ENCODE measurements around the gene WNT9B. TPM values are rescaled to one million over a fixed set of nuclear protein-coding genes. Genes with fewer than 3 reads are reported as not detected.

The WNT9B gene
- total and polyA plus RNA-seq, 4 donors: 0.08 to 0.14 (median 0.10) TPM; not detected in 1

- H3K27ac ChIP-seq (ENCODE audit: low read depth in 1 of 2, low read length in 2 of 2): no peak overlapping the region
- 75% methylated on average over 14 of the region's 14 CpGs for WGBS
- no peaks in the 10 kb centered on the region for H3K36me3 ChIP-seq (ENCODE audit: control insufficient read depth in 4 of 4, insufficient read depth in 3 of 4, low read depth in 1 of 4, low read length in 3 of 4)
- H3K27me3 ChIP-seq (ENCODE audit: control insufficient read depth in 4 of 4, insufficient read depth in 4 of 4, low read length in 3 of 4): no peaks in the 10 kb centered on the region
- DNase-seq (ENCODE audit: low spot score): no peak
- no peak overlapping the region for H3K4me3 ChIP-seq (ENCODE audit: low read depth in 1 of 3, low read length in 3 of 3)
- no peak overlapping the region for H3K9ac ChIP-seq (ENCODE audit: low read depth in 1 of 2, low read length in 2 of 2)
- no peak for TF ChIP-seq EGR1 (IDR thresholded peaks at IDR 0.05; ENCODE audit: low read depth in 2 of 2)
- TF ChIP-seq RXRA (IDR thresholded peaks at IDR 0.05): no peak
- TF ChIP-seq NR2F2 (IDR thresholded peaks at IDR 0.05): no peak
- no peak for TF ChIP-seq HNF4G (IDR thresholded peaks at IDR 0.05)
- no peak for TF ChIP-seq YY1 (IDR thresholded peaks at IDR 0.05)
- TF ChIP-seq TAF1 (conservative IDR thresholded peaks at IDR 0.05): no peak
- TF ChIP-seq FOXA2 (IDR thresholded peaks at IDR 0.05): no peak
- no peak for TF ChIP-seq HNF4A (conservative IDR thresholded peaks at IDR 0.05)
- no peak for TF ChIP-seq ZBTB33 (IDR thresholded peaks at IDR 0.05)
- no peak for TF ChIP-seq ATF3 (IDR thresholded peaks at IDR 0.05)
- no peak for TF ChIP-seq CTCF (IDR thresholded peaks at IDR 0.05; ENCODE audit: low read depth, low read length, missing input control)
- no peak for TF ChIP-seq RAD21 (IDR thresholded peaks at IDR 0.05)
- no peak for TF ChIP-seq REST (IDR thresholded peaks at IDR 0.05)
- TF ChIP-seq GABPA (IDR thresholded peaks at IDR 0.05 in 1 of 2, conservative IDR thresholded peaks at IDR 0.05 in 1 of 2): no peak
- TF ChIP-seq JUND (IDR thresholded peaks at IDR 0.05): no peak
- TF ChIP-seq MAX (IDR thresholded peaks at IDR 0.05): no peak
- TF ChIP-seq FOXA1 (IDR thresholded peaks at IDR 0.05): no peak
- no peaks in the 10 kb centered on the region for H3K9me3 ChIP-seq (ENCODE audit: control insufficient read depth in 4 of 4, low read length in 3 of 4)
- no peaks in the 10 kb centered on the region for H3K4me1 ChIP-seq (ENCODE audit: control insufficient read depth in 4 of 4, insufficient read depth in 4 of 4, low read length in 3 of 4)
Observed at GRCh38 chr17:46908068-46908737, 56.8 kb downstream of the WNT9B start.

Measured in liver (tissue), 9 donors.